ENCODE measurements around the gene PRKAG1. TPM values are rescaled to one million over a fixed set of nuclear protein-coding genes. Genes with fewer than 3 reads are reported as not detected.

PRKAG1 gene
- total RNA-seq, 1 donor from 2014 or later: 58.2 TPM

GRCh38 chr12:49027846-49028555 lies 9.4 kb upstream of the PRKAG1 start:
- Mint-ChIP-seq H3K36me3 (ENCODE audit: unreplicated experiment) (no peaks in the 10 kb centered on the region), H3K4me3 (ENCODE audit: unreplicated experiment) (no peak overlapping the region), H3K4me1 (ENCODE audit: low read depth, unreplicated experiment) (peaks cover 2% of the 10 kb centered on the region), H3K27ac (ENCODE audit: unreplicated experiment) (no peak overlapping the region), H3K27me3 (ENCODE audit: unreplicated experiment) (peaks cover 1% of the 10 kb centered on the region), H3K9me3 (ENCODE audit: unreplicated experiment) (peaks cover 6% of the 10 kb centered on the region)
- TF ChIP-seq CTCF (IDR thresholded peaks at IDR 0.05; ENCODE audit: partially characterized antibody, unreplicated experiment): no peak
- no peak for DNase-seq

DNA sequence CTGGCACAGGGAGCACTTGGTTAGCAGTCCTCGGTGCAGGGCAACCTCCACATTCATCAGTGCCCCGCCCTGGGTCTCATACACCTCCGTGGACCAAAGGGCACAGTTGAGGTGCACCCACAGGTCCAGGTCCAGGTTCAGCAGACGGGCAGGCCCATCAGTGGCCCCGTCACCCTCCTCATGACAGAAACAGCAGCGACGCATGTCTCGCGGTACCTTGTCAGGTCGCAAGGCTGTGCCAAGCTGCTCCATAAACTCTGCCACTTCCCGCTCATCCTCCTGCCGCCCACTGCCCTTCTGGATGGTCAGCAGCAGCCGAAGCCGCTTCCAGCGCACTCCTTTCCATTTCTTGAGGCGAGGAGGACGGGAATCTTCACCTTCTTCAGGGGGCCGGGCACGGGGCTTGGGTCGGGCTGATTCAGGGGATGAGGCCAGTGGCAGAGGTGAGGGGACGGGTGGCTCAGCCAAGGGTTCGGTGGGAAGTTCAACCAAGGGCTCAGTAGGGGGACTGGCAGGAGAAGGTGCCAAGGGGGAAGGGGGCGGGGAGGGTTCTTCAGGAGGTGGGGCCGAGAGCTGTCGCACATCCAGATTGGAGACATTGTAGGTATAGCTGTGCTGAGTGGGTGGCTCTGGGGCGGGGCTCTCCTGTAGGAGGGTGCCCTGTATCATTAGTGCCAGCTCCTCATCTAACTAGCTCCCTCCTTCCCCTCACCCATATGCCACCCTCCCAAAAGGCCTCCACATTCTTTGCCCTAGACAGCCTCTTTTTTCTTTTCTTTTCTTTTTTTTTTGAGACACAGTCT lies 8.3 kb upstream of the PRKAG1 start:
- peaks cover 6% of the 10 kb centered on the region for H3K36me3 Mint-ChIP-seq (ENCODE audit: unreplicated experiment)
- peaks cover 2% of the 10 kb centered on the region for H3K27me3 Mint-ChIP-seq (ENCODE audit: unreplicated experiment)
- DNase-seq: no peak
- H3K4me3 Mint-ChIP-seq (ENCODE audit: unreplicated experiment): no peak overlapping the region
- peaks cover 6% of the 10 kb centered on the region for H3K9me3 Mint-ChIP-seq (ENCODE audit: unreplicated experiment)
- no peak overlapping the region for H3K27ac Mint-ChIP-seq (ENCODE audit: unreplicated experiment)
- no peaks in the 10 kb centered on the region for H3K4me1 Mint-ChIP-seq (ENCODE audit: low read depth, unreplicated experiment)
- no peak for TF ChIP-seq CTCF (IDR thresholded peaks at IDR 0.05; ENCODE audit: partially characterized antibody, unreplicated experiment)

- TF ChIP-seq CTCF (IDR thresholded peaks at IDR 0.05; ENCODE audit: partially characterized antibody, unreplicated experiment): no peak
- Mint-ChIP-seq H3K4me3 (ENCODE audit: unreplicated experiment) (no peak overlapping the region), H3K27me3 (ENCODE audit: unreplicated experiment) (peaks cover 2% of the 10 kb centered on the region)
These were observed 7.5 kb upstream of the PRKAG1 start for GRCh38 chr12:49026101-49026500.

GRCh38 chr12:49025463-49025862 lies 6.9 kb upstream of the PRKAG1 start:
- peaks cover 4% of the 10 kb centered on the region for H3K9me3 Mint-ChIP-seq (ENCODE audit: unreplicated experiment)
- TF ChIP-seq CTCF (IDR thresholded peaks at IDR 0.05; ENCODE audit: partially characterized antibody, unreplicated experiment): no peak
- no peak overlapping the region for H3K4me3 Mint-ChIP-seq (ENCODE audit: unreplicated experiment)
- peaks cover 6% of the 10 kb centered on the region for H3K36me3 Mint-ChIP-seq (ENCODE audit: unreplicated experiment)
- peak overlapping the region; percentile 18 for H3K27ac Mint-ChIP-seq (ENCODE audit: unreplicated experiment)
- no peak for DNase-seq
- no peaks in the 10 kb centered on the region for H3K4me1 Mint-ChIP-seq (ENCODE audit: low read depth, unreplicated experiment)
- peaks cover 3% of the 10 kb centered on the region for H3K27me3 Mint-ChIP-seq (ENCODE audit: unreplicated experiment)

More at GRCh38 chr12:49026101-49026500, 7.5 kb upstream of the PRKAG1 start:
- no peak for DNase-seq
- Mint-ChIP-seq H3K36me3 (ENCODE audit: unreplicated experiment) (peaks cover 6% of the 10 kb centered on the region), H3K27ac (ENCODE audit: unreplicated experiment) (peak overlapping the region; percentile 18), H3K9me3 (ENCODE audit: unreplicated experiment) (peaks cover 4% of the 10 kb centered on the region), H3K4me1 (ENCODE audit: low read depth, unreplicated experiment) (no peaks in the 10 kb centered on the region)

- H3K36me3 Mint-ChIP-seq (ENCODE audit: unreplicated experiment): peaks cover 6% of the 10 kb centered on the region
- peaks cover 3% of the 10 kb centered on the region for H3K27me3 Mint-ChIP-seq (ENCODE audit: unreplicated experiment)
- DNase-seq: no peak
- peaks cover 4% of the 10 kb centered on the region for H3K4me1 Mint-ChIP-seq (ENCODE audit: low read depth, unreplicated experiment)
- H3K9me3 Mint-ChIP-seq (ENCODE audit: unreplicated experiment): peaks cover 3% of the 10 kb centered on the region
- TF ChIP-seq CTCF (IDR thresholded peaks at IDR 0.05; ENCODE audit: partially characterized antibody, unreplicated experiment): no peak
- no peak overlapping the region for H3K27ac Mint-ChIP-seq (ENCODE audit: unreplicated experiment)
- no peak overlapping the region for H3K4me3 Mint-ChIP-seq (ENCODE audit: unreplicated experiment)
These were observed 6.0 kb upstream of the PRKAG1 start for GRCh38 chr12:49024543-49024942.

All from glutamatergic neuron (in vitro differentiated cells).